AG04449 (cell line): Measurements from ENCODE around the gene RACGAP1.

Experiments
- CTCF ChIA-PET: fragments of 350-600 bp; formaldehyde crosslinking; extraction: SDS; loops from one replicate; lab custom pipeline; 2021; ENCODE audit warnings: antibody characterized with exemption; lab: Yijun Ruan, JAX
- POLR2A ChIA-PET: fragments of 400-600, 350-600 bp; formaldehyde crosslinking; extraction: SDS; loops from one replicate; lab custom pipeline; 2020; ENCODE audit warnings: antibody characterized with exemption, inconsistent platforms; lab: Yijun Ruan, JAX
- DNase-seq: peaks from one replicate; pipeline ENCODE4 v3.0.0-alpha.2; 2010; ENCODE audit warnings: low read depth, low spot score
- H3K4me3 ChIP-seq: 2 replicates; pipeline ENCODE4 v1.5.1; 2011; ENCODE audit warnings: low read depth, mild to moderate bottlenecking, control low read depth, low read length
- CTCF ChIP-seq: IDR thresholded peaks from one replicate; pipeline ENCODE4 v1.5.1; 2011; ENCODE audit warnings: mild to moderate bottlenecking, moderate library complexity, low read length, control low read depth, inconsistent platforms; ENCODE audit not compliant: insufficient read depth; ENCODE audit errors: missing control alignments

RACGAP1 gene

GRCh38 chr12:49978125-49978524 lies 47.2 kb downstream of the RACGAP1 start:
- ChIA-PET POLR2A (no interaction called here), CTCF (interaction anchor here (2.0 to 26.8 kb wide), 5 partner anchors 9 to 91 kb away, joined by 9 to 1042 read pairs (median 274); partner anchors contain the start of gene AQP6)
- DNase-seq, result no peak
- no peak overlapping the region for H3K4me3 ChIP-seq
- TF ChIP-seq CTCF, result no peak

GRCh38 chr12:49976557-49976956 lies 48.7 kb downstream of the RACGAP1 start:
- no peak for DNase-seq
- ChIA-PET CTCF (interaction anchor here (0.7 to 26.8 kb wide), 9 partner anchors 4 to 136 kb away, joined by 3 to 1042 read pairs (median 5); partner anchors contain the start of genes AQP6 and COX14), POLR2A (no interaction called here)
- no peak for TF ChIP-seq CTCF
- no peak overlapping the region for H3K4me3 ChIP-seq

GRCh38 chr12:49975318-49975761 lies 50.0 kb downstream of the RACGAP1 start:
- CTCF ChIA-PET, result interaction anchor here (0.8 to 26.8 kb wide), 11 partner anchors 5 to 200 kb away, joined by 3 to 1042 read pairs (median 7); partner anchors contain the start of genes AQP6 and COX14
- H3K4me3 ChIP-seq, result no peak overlapping the region
- POLR2A ChIA-PET, result no interaction called here
- DNase-seq, result no peak
- TF ChIP-seq CTCF, result no peak

- no peak overlapping the region for H3K4me3 ChIP-seq
- POLR2A ChIA-PET, result interaction anchor here (0.6 kb wide), 1 partner anchor 88 kb away, joined by 3 read pairs; no protein-coding TSS in a partner anchor
- DNase-seq, result no peak
- CTCF ChIA-PET, result interaction anchor here (0.7 to 26.8 kb wide), 16 partner anchors 5 to 199 kb away, joined by 3 to 1042 read pairs (median 5); partner anchors contain the start of genes AQP6 and COX14
- TF ChIP-seq CTCF, result no peak
These were observed 50.5 kb downstream of the RACGAP1 start for GRCh38 chr12:49974677-49975317.

- no peak for DNase-seq
- CTCF ChIA-PET, result interaction anchor here (0.7 to 26.8 kb wide), 15 partner anchors 5 to 199 kb away, joined by 3 to 1042 read pairs (median 6); partner anchors contain the start of genes AQP6 and COX14
- POLR2A ChIA-PET, result interaction anchor here (0.6 kb wide), 1 partner anchor 88 kb away, joined by 3 read pairs; no protein-coding TSS in a partner anchor
- TF ChIP-seq CTCF, result peak; percentile 80
- no peak overlapping the region for H3K4me3 ChIP-seq
These were observed 51.0 kb downstream of the RACGAP1 start for GRCh38 chr12:49974231-49974675.

GRCh38 chr12:49973361-49973830 lies 51.9 kb downstream of the RACGAP1 start:
- no peak for DNase-seq
- no peak for TF ChIP-seq CTCF
- ChIA-PET POLR2A (no interaction called here), CTCF (interaction anchor here (1.2 to 26.8 kb wide), 11 partner anchors 4 to 138 kb away, joined by 3 to 1042 read pairs (median 11); partner anchors contain the start of genes AQP6 and COX14)
- no peak overlapping the region for H3K4me3 ChIP-seq
